Peyer's patch (tissue), 4 donors: ENCODE data around the gene ALDH2.

ENCODE experiments used
- POLR2A ChIP-seq, 2 donors: fragments of 450-650 bp; IDR thresholded peaks; one replicate each; pipeline ENCODE4 v1.5.1; 2017; ENCODE audit warnings: antibody characterized with exemption in 2 of 2, mild to moderate bottlenecking in 2 of 2, moderate library complexity in 2 of 2
- TF ChIP-seq, protein P1 (sequence below), 6 experiments: fragments of 450-650 bp in 4 of 6; fragments of 200-600 bp in 2 of 6; sonication (generic) in 1 of 6; IDR thresholded peaks; one replicate each; pipeline ENCODE4 v1.5.1; 2017 to 2019; ENCODE audit warnings: antibody characterized with exemption in 6 of 6, mild to moderate bottlenecking in 3 of 6, moderate library complexity in 1 of 6

- TF ChIP-seq, protein P1, sequence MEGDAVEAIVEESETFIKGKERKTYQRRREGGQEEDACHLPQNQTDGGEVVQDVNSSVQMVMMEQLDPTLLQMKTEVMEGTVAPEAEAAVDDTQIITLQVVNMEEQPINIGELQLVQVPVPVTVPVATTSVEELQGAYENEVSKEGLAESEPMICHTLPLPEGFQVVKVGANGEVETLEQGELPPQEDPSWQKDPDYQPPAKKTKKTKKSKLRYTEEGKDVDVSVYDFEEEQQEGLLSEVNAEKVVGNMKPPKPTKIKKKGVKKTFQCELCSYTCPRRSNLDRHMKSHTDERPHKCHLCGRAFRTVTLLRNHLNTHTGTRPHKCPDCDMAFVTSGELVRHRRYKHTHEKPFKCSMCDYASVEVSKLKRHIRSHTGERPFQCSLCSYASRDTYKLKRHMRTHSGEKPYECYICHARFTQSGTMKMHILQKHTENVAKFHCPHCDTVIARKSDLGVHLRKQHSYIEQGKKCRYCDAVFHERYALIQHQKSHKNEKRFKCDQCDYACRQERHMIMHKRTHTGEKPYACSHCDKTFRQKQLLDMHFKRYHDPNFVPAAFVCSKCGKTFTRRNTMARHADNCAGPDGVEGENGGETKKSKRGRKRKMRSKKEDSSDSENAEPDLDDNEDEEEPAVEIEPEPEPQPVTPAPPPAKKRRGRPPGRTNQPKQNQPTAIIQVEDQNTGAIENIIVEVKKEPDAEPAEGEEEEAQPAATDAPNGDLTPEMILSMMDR (IDR thresholded peaks at IDR 0.05) = no peak
- no peak for TF ChIP-seq POLR2A (IDR thresholded peaks at IDR 0.05)
Measured at GRCh38 chr12:111807232-111807631, 40.5 kb downstream of the ALDH2 start.
